C4-2B (cell line): ENCODE results near the gene ARAF.

Experiments used
- CTCF ChIP-seq: fragments of 450-650 bp; conservative IDR thresholded peaks from 2 replicates; pipeline ENCODE4 v1.5.1; 2017; ENCODE audit warnings: mild to moderate bottlenecking
- ZFX ChIP-seq: fragments of 450-650 bp; IDR thresholded peaks from 2 replicates; pipeline ENCODE4 v1.6.1; 2017

DNA sequence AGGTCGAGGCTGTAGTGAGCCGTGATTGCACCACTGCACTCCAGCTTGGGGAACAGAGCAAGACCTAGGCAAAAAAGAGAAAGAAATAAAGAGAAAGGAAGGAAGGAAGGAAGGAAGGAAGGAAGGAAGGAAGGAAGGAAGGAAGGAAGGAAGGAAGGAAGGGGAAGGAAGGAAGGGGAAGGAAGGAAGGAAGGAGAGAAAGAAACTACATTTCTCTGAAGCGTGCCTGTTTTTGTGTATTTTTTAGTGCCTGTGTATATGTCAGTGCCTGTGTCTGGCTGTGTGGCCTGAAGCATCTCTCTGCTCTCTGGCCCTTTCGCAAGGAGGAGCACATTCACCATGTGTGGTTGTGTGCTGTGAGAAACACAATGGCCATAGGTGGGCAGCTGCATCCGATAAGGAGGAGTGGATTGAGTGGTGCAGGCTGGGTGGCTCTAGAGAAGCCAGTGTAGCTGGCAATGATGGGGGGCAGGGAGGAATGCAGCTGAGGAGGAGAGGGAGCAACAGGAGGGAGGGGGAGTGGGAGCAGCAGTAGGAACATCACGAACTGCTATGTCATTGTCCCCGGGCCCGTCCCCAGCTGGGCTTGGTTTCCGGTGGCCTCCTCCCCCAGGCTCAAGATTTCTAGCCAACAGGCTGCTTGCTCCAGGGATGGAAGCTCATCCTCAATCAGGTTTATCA is 47.3 kb downstream of the ARAF start:
- no peak for TF ChIP-seq CTCF
- TF ChIP-seq ZFX, result no peak
